BE2C (cell line): ENCODE data around the gene KCNAB2.

Experiments used
- DNase-seq: peaks from one replicate; pipeline ENCODE4 v3.0.0-alpha.2; 2020
- H3K27me3 ChIP-seq: fragments of 250-450 bp; sonication (Bioruptor Pico); 2 replicates; pipeline ENCODE4 v1.5.1; 2020; ENCODE audit warnings: mild to moderate bottlenecking
- H3K36me3 ChIP-seq: fragments of 250-450 bp; sonication (Bioruptor Pico); 2 replicates; pipeline ENCODE4 v1.5.1; 2020; ENCODE audit warnings: mild to moderate bottlenecking
- H3K4me1 ChIP-seq: fragments of 250-450 bp; sonication (Bioruptor Pico); 2 replicates; pipeline ENCODE4 v1.5.1; 2020
- H3K4me3 ChIP-seq: 2 replicates; pipeline ENCODE4 v1.5.1; 2011; ENCODE audit warnings: low read depth, low read length
- H3K9me3 ChIP-seq: fragments of 250-450 bp; sonication (Bioruptor Pico); 2 replicates; pipeline ENCODE4 v1.5.1; 2020
- CTCF ChIP-seq: IDR thresholded peaks from 2 replicates; pipeline ENCODE4 v1.5.1; 2012; ENCODE audit warnings: mild to moderate bottlenecking, low read depth, low read length

The KCNAB2 gene

DNA sequence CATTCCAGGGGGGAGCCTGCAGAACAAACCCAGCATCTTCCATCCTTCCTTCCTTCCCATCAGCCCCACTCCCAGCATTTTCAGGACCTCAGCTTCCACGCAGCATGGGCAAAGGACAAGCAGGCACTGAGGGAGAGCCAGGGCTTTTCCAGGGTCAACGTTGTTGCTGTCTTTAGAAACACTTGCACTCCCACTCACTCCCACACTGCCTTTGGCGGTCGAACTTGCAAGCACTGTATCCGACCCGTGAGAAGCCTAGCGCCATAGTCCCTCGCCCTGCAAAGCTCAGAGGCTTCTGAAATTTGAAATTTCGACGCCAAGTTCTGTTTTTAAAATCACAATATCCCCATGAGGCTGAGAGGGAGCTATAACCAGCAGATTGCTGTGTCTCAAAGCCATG, 47.4 kb downstream of the KCNAB2 start:
- TF ChIP-seq CTCF = no peak
- no peak for DNase-seq
- Histone ChIP-seq H3K36me3 (no peaks in the 10 kb centered on the region), H3K4me3 (no peak overlapping the region), H3K27me3 (no peaks in the 10 kb centered on the region), H3K9me3 (no peaks in the 10 kb centered on the region), H3K4me1 (no peaks in the 10 kb centered on the region)

DNA sequence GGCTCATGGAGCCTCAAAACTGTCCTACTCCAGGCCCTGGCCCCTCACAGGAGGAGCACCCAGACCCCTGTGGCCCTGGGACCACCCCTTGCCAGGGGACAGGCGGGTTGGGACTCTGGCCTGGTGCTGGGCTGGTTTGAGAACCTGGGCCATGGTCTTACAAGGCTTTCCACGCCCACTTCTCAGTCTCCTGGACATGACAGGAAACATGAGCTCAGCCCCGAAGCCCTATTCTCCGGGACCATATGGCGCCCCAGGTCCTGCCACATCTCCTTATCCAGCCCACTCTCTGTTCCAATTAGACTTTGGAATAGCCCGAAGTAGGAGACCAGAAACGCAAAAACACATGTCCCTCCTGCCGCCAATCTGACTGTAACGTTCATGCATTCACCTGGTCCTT, 47.9 kb downstream of the KCNAB2 start:
- H3K27me3 ChIP-seq = no peaks in the 10 kb centered on the region
- TF ChIP-seq CTCF = no peak
- no peaks in the 10 kb centered on the region for H3K36me3 ChIP-seq
- no peaks in the 10 kb centered on the region for H3K9me3 ChIP-seq
- no peaks in the 10 kb centered on the region for H3K4me1 ChIP-seq
- no peak for DNase-seq
- no peak overlapping the region for H3K4me3 ChIP-seq

DNA sequence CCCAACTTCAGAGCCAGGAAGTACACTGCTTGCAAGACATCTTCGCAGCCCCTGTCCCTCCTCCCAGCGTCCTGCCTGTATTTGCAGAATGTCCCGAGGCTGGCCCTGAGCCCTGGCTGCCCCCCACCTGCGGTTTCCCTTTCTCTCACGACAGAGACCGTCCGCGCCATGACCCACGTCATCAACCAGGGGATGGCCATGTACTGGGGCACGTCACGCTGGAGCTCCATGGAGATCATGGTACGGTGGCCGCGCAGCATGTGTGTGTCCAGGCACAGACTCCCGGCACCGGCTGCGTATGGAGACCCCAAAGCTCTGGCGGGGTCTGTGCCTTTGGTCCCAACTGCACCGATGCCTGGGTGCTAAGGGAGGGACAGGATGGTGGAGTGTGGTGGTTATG, 48.6 kb downstream of the KCNAB2 start:
- Histone ChIP-seq H3K4me3 (no peak overlapping the region), H3K4me1 (no peaks in the 10 kb centered on the region), H3K36me3 (no peaks in the 10 kb centered on the region), H3K9me3 (no peaks in the 10 kb centered on the region), H3K27me3 (no peaks in the 10 kb centered on the region)
- DNase-seq = no peak
- no peak for TF ChIP-seq CTCF

GRCh38 chr1:6094801-6095505, 49.3 kb downstream of the KCNAB2 start:
- no peak for DNase-seq
- Histone ChIP-seq H3K9me3 (no peaks in the 10 kb centered on the region), H3K27me3 (no peaks in the 10 kb centered on the region), H3K4me1 (no peaks in the 10 kb centered on the region), H3K36me3 (no peaks in the 10 kb centered on the region), H3K4me3 (no peak overlapping the region)
- no peak for TF ChIP-seq CTCF

DNA sequence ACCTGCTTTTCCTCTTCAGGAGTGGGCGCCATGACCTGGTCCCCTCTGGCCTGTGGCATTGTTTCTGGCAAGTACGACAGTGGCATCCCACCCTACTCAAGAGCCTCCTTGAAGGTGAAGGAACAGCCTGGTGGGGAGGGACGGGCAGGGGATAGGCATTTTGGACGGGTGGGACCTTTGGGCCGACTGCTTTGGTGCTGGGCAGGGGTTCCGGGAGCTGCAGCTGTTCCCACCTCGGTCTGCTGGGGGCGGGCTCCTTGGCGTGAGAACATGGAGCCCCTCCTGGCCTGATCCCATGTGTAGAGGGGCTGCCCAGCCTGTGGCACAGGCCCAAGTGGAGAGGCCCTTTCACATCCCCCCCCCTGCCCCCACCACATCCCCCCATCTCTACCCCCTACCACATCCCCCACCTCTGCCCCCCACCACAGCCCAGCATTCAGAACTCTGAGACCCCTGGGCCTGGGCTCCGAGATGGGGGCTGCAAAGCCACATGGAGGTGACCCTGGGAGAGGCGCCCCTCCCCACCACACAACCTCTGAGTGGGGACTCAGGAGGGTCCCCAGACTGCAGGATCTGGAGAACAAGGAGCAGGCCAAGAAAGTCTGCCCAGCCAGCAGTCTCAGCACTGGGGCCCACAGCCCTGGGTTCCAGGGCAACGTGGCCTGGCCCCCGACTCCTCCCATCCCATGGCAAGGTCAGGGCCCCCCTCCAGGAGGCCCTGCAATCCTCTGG, 50.0 kb downstream of the KCNAB2 start:
- TF ChIP-seq CTCF = no peak
- H3K36me3 ChIP-seq = no peaks in the 10 kb centered on the region
- H3K9me3 ChIP-seq = no peaks in the 10 kb centered on the region
- no peak for DNase-seq
- no peaks in the 10 kb centered on the region for H3K27me3 ChIP-seq
- no peaks in the 10 kb centered on the region for H3K4me1 ChIP-seq
- no peak overlapping the region for H3K4me3 ChIP-seq

DNA sequence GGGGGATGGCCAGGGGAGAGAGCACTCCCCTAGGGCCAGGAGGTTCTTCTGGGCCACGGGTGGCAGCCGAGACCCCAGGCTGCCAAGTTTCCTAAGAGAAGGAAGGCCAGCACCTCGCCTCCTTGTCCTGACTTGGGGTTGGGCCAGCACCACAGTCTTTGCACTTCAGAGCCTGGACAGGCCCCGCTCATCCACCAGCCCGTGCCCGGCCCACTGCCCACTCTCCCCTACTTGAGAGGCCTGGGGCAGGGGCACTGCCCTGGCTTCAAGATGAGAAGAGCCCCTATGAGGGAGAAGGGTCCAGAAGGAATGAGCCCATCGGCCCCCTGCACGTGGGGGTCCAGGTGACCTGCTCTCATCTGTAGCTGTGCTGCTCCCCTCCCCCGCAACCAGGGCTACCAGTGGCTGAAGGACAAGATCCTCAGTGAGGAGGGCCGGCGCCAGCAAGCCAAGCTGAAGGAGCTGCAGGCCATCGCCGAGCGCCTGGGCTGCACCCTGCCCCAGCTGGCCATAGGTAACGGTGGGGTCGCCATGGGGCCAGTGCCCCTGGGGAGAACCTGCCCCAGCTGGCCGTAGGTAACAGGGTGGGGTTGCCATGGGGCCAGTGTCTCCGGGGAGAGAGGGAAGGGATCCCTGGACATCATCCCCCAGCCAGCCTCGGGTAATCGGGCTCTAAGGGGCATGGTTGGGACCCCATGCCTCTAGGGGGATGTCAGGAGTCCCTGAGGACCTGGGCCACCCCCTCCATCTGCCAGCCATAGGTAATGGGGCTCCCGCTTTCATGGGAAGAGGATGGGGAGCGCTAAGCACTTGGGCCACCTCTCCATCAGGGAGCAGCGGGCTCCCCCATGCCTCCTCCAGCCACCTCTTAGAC, 50.8 kb downstream of the KCNAB2 start:
- H3K9me3 ChIP-seq = no peaks in the 10 kb centered on the region
- no peak for TF ChIP-seq CTCF
- DNase-seq = no peak
- H3K4me1 ChIP-seq = no peaks in the 10 kb centered on the region
- no peak overlapping the region for H3K4me3 ChIP-seq
- no peaks in the 10 kb centered on the region for H3K27me3 ChIP-seq
- no peaks in the 10 kb centered on the region for H3K36me3 ChIP-seq
